HG03159 (cell line): ENCODE data around the gene SLF2.
"Not testable (repeated sequence)": the region's sequence is repeated elsewhere in the genome, so short reads cannot be mapped to it uniquely, and the experiment has no call there.

Source experiments
- ATAC-seq: cut with Tn5 transposase; IDR thresholded peaks from one replicate; pipeline ENCODE4 v1.9.1; 2021; ENCODE audit warnings: mild to moderate bottlenecking, moderate library complexity; ENCODE audit not compliant: unreplicated experiment

The SLF2 gene

GRCh38 chr10:100879741-100880360 is 32.9 kb upstream of the SLF2 start:
- no peak for ATAC-seq

- no peak for ATAC-seq
These were observed 31.1 kb upstream of the SLF2 start for GRCh38 chr10:100881556-100882213.

- no peak for ATAC-seq
These were observed 30.5 kb upstream of the SLF2 start for GRCh38 chr10:100882252-100882651.

GRCh38 chr10:100882671-100883311 is 30.0 kb upstream of the SLF2 start:
- no peak for ATAC-seq

- no peak for ATAC-seq
These were observed 29.4 kb upstream of the SLF2 start for GRCh38 chr10:100883312-100883821.

- ATAC-seq, result not testable (repeated sequence)
These were observed 27.2 kb upstream of the SLF2 start for GRCh38 chr10:100885611-100886010.

GRCh38 chr10:100886091-100886490 is 26.7 kb upstream of the SLF2 start:
- ATAC-seq, result no peak

- ATAC-seq, result no peak
These were observed 26.2 kb upstream of the SLF2 start for GRCh38 chr10:100886521-100886920.

- ATAC-seq, result no peak
These were observed 25.8 kb upstream of the SLF2 start for GRCh38 chr10:100886963-100887362.

- ATAC-seq, result no peak
These were observed 24.9 kb upstream of the SLF2 start for GRCh38 chr10:100887761-100888296.

- no peak for ATAC-seq
These were observed 23.8 kb upstream of the SLF2 start for GRCh38 chr10:100888957-100889356.

- ATAC-seq, result no peak
These were observed 23.2 kb upstream of the SLF2 start for GRCh38 chr10:100889546-100889945.

- no peak for ATAC-seq
These were observed 22.6 kb upstream of the SLF2 start for GRCh38 chr10:100890141-100890672.

- no peak for ATAC-seq
These were observed 22.0 kb upstream of the SLF2 start for GRCh38 chr10:100890673-100891317.

- ATAC-seq, result no peak
These were observed 18.7 kb upstream of the SLF2 start for GRCh38 chr10:100894033-100894432.

- no peak for ATAC-seq
These were observed 18.0 kb upstream of the SLF2 start for GRCh38 chr10:100894589-100895294.

- no peak for ATAC-seq
These were observed 17.4 kb upstream of the SLF2 start for GRCh38 chr10:100895346-100895745.

GRCh38 chr10:100895896-100896295 is 16.9 kb upstream of the SLF2 start:
- ATAC-seq, result no peak

- ATAC-seq, result no peak
These were observed 15.8 kb upstream of the SLF2 start for GRCh38 chr10:100896876-100897461.

GRCh38 chr10:100897976-100898375 is 14.8 kb upstream of the SLF2 start:
- ATAC-seq, result no peak
